ENCODE data around the gene SUGP2.

DNA sequence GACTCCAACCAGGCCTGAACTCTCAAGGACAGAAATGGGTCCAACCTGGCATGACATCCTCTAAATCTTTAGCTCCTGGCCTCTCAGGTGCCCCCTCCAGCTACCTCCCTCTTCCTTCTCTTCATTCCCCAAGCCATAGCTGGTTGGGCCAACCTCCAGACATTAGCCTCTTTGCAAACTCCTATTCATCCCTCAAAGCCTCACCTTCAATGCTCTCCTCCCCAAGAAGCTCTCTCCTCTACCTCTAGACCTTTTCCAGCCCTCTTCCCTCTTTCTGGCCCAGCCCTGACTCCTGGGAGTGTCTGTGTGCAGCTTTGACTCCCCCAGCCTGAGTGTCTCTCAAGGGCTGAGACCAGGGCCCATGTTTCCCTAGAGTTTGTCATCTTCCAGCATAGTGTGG, 87.0 kb downstream of the SUGP2 start:
- TF ChIP-seq, protein P1, sequence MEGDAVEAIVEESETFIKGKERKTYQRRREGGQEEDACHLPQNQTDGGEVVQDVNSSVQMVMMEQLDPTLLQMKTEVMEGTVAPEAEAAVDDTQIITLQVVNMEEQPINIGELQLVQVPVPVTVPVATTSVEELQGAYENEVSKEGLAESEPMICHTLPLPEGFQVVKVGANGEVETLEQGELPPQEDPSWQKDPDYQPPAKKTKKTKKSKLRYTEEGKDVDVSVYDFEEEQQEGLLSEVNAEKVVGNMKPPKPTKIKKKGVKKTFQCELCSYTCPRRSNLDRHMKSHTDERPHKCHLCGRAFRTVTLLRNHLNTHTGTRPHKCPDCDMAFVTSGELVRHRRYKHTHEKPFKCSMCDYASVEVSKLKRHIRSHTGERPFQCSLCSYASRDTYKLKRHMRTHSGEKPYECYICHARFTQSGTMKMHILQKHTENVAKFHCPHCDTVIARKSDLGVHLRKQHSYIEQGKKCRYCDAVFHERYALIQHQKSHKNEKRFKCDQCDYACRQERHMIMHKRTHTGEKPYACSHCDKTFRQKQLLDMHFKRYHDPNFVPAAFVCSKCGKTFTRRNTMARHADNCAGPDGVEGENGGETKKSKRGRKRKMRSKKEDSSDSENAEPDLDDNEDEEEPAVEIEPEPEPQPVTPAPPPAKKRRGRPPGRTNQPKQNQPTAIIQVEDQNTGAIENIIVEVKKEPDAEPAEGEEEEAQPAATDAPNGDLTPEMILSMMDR (optimal IDR thresholded peaks at IDR 0.05 in 1 of 3, IDR thresholded peaks at IDR 0.05 in 1 of 3, conservative IDR thresholded peaks at IDR 0.05 in 1 of 3; ENCODE audit: extremely low read depth in 1 of 3, insufficient read depth in 2 of 3, low read length in 3 of 3): no peak
- TF ChIP-seq EZH2 (IDR thresholded peaks at IDR 0.05; ENCODE audit: low read length): no peak

Data from keratinocyte (primary cell).